Liver (tissue), 9 donors: ENCODE results near the gene SOCS3. TPM values are rescaled to one million over a fixed set of nuclear protein-coding genes. Genes with fewer than 3 reads are reported as not detected.

Experiments used
- DNase-seq: peaks from one replicate; pipeline ENCODE4 v3.0.0-alpha.2; 2017; ENCODE audit warnings: low spot score
- H3K27ac ChIP-seq, 2 donors: one replicate each; pipeline ENCODE4 v1.7.0; 2013; ENCODE audit warnings: inconsistent platforms in 2 of 2, low read length in 2 of 2, control low read depth in 1 of 2, low read depth in 1 of 2, mild to moderate bottlenecking in 1 of 2
- H3K27me3 ChIP-seq, 4 donors: one replicate each; pipeline versions ENCODE4 v1.6.1 to v1.7.0; 2013; ENCODE audit warnings: low read length in 3 of 4, inconsistent platforms in 1 of 4, mild to moderate bottlenecking in 1 of 4, moderate library complexity in 1 of 4; ENCODE audit not compliant: control insufficient read depth in 4 of 4, insufficient read depth in 4 of 4
- H3K36me3 ChIP-seq, 4 donors: one replicate each; pipeline versions ENCODE4 v1.6.1 to v1.7.0; 2013; ENCODE audit warnings: low read length in 3 of 4, mild to moderate bottlenecking in 3 of 4, low read depth in 1 of 4, moderate library complexity in 1 of 4; ENCODE audit not compliant: control insufficient read depth in 4 of 4, insufficient read depth in 3 of 4
- H3K4me1 ChIP-seq, 4 donors: one replicate each; pipeline versions ENCODE4 v1.6.1 to v1.7.0; 2013; ENCODE audit warnings: low read length in 3 of 4, mild to moderate bottlenecking in 3 of 4, moderate library complexity in 1 of 4; ENCODE audit not compliant: control insufficient read depth in 4 of 4, insufficient read depth in 4 of 4
- H3K4me3 ChIP-seq, 3 donors: one replicate each; pipeline versions ENCODE4 v1.6.1 to v1.7.0; 2013; ENCODE audit warnings: low read length in 3 of 3, control low read depth in 1 of 3, low read depth in 1 of 3, mild to moderate bottlenecking in 1 of 3
- H3K9ac ChIP-seq, 2 donors: one replicate each; pipeline ENCODE4 v1.7.0; 2013; ENCODE audit warnings: low read length in 2 of 2, mild to moderate bottlenecking in 2 of 2, moderate library complexity in 2 of 2, control low read depth in 1 of 2, low read depth in 1 of 2
- H3K9me3 ChIP-seq, 4 donors: one replicate each; pipeline versions ENCODE4 v1.6.1 to v1.7.0; 2013; ENCODE audit warnings: low read length in 3 of 4; ENCODE audit not compliant: control insufficient read depth in 4 of 4
- ATF3 ChIP-seq: IDR thresholded peaks from 2 replicates; pipeline ENCODE4 v1.6.1; 2016; ENCODE audit warnings: antibody characterized with exemption
- CTCF ChIP-seq: fragments of 150-350 bp; IDR thresholded peaks from 2 replicates; pipeline ENCODE4 v1.5.1; 2017; ENCODE audit warnings: improper control_type of control experiment, low read depth, low read length; ENCODE audit not compliant: missing input control
- EGR1 ChIP-seq, 2 donors: IDR thresholded peaks; 2 replicates each; pipeline ENCODE4 v1.6.1; 2016 to 2018; ENCODE audit warnings: antibody characterized with exemption in 2 of 2, low read depth in 2 of 2
- FOXA1 ChIP-seq: IDR thresholded peaks from 2 replicates; pipeline ENCODE4 v1.6.1; 2016; ENCODE audit warnings: antibody characterized with exemption
- FOXA2 ChIP-seq: IDR thresholded peaks from 2 replicates; pipeline ENCODE4 v1.6.1; 2016; ENCODE audit warnings: antibody characterized with exemption
- HNF4A ChIP-seq, 2 donors: conservative IDR thresholded peaks; 2 replicates each; pipeline ENCODE4 v1.6.1; 2016; ENCODE audit warnings: antibody characterized with exemption in 2 of 2, mild to moderate bottlenecking in 2 of 2
- JUND ChIP-seq, 2 donors: IDR thresholded peaks; 2 replicates each; pipeline ENCODE4 v1.6.1; 2016; ENCODE audit warnings: antibody characterized with exemption in 2 of 2
- MAX ChIP-seq: IDR thresholded peaks from 2 replicates; pipeline ENCODE4 v1.6.1; 2016; ENCODE audit warnings: antibody characterized with exemption
- NR2F2 ChIP-seq: IDR thresholded peaks from 2 replicates; pipeline ENCODE4 v1.6.1; 2016; ENCODE audit warnings: antibody characterized with exemption
- SP1 ChIP-seq: IDR thresholded peaks from 2 replicates; pipeline ENCODE4 v1.6.1; 2018; ENCODE audit warnings: antibody characterized with exemption, mild to moderate bottlenecking
- TAF1 ChIP-seq: conservative IDR thresholded peaks from 2 replicates; pipeline ENCODE4 v1.6.1; 2016; ENCODE audit warnings: antibody characterized with exemption, mild to moderate bottlenecking
- YY1 ChIP-seq: IDR thresholded peaks from 2 replicates; pipeline ENCODE4 v1.6.1; 2016; ENCODE audit warnings: antibody characterized with exemption, mild to moderate bottlenecking
- WGBS: extraction: QIAGEN DNeasy Blood & Tissue Kit; methylation state at CpG from one replicate; pipeline ENCODE4 v1.1.7; 2013; 5-methylcytosine and 5-hydroxymethylcytosine counted together
- polyA plus RNA-seq, 2 donors: library from polyadenylated mRNA; stranded (reverse) in 1 of 2; unstranded in 1 of 2; fragments of 200-250 nt in 1 of 2; fragments of >200 nt in 1 of 2; fragmentation: Nextera tagmentation in 1 of 2; extraction: Ambion mirVana in 1 of 2; gene quantifications; one replicate each; pipeline versions ENCODE4 v1.2.1 to v1.2.3, GENCODE V29; 2013 to 2015
- total RNA-seq, 2 donors: library from RNA; depleted of rRNA; stranded (reverse); fragments of >200 nt; gene quantifications; one replicate each; pipeline ENCODE4 v1.2.3, GENCODE V29; 2014
- TF ChIP-seq, protein P1 (sequence below): IDR thresholded peaks from 2 replicates; pipeline ENCODE4 v1.6.1; 2016; ENCODE audit warnings: antibody characterized with exemption, mild to moderate bottlenecking
- donor health status: healthy.
- donor health status: healthy.
- donor health status: healthy.
- donor health status: healthy.
- donor health status: healthy.

SOCS3 gene
- total and polyA plus RNA-seq, 4 donors: 12.2 to 48.0 (median 18.3) TPM

DNA sequence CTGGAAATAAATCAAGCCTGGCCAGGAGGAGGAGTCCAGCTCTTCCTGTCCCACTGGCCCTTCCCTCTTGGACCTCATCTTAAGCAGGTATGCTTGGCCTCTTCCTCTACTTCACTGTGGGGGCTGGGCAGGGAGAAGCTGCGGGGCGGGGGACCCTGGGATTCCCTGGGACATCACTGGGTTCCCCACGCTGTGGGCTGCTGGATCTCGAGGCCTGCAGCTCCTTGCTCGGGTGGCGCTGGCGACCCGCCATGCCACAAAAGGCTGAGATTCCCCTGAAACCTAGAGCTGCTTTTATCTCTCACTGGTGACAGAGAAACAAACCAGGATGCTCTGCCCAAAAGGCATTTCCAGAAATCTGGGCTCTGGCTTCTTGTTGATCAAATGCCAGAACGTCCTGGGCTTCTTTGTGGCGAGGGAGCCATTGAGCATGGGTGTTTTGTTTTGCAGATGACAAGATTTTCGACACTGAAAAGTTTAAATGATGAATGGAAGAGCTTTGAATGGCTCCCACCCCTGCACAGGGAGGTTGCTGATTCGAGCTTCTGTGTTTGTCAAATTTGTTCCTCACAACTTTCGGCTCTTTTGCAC lies 10.0 kb upstream of the SOCS3 start:
- H3K9me3 ChIP-seq: no peaks in the 10 kb centered on the region
- H3K36me3 ChIP-seq: no peaks in the 10 kb centered on the region
- H3K4me3 ChIP-seq: no peak overlapping the region
- WGBS: 69% methylated on average over 13 of the region's 13 CpGs
- H3K27me3 ChIP-seq: no peaks in the 10 kb centered on the region
- H3K27ac ChIP-seq: no peak overlapping the region
- TF ChIP-seq EGR1 (IDR thresholded peaks at IDR 0.05; ENCODE audit: low read depth in 2 of 2): no peak
- no peak for TF ChIP-seq FOXA2
- no peak for TF ChIP-seq NR2F2
- TF ChIP-seq JUND (IDR thresholded peaks at IDR 0.05): no peak
- TF ChIP-seq, protein P1, sequence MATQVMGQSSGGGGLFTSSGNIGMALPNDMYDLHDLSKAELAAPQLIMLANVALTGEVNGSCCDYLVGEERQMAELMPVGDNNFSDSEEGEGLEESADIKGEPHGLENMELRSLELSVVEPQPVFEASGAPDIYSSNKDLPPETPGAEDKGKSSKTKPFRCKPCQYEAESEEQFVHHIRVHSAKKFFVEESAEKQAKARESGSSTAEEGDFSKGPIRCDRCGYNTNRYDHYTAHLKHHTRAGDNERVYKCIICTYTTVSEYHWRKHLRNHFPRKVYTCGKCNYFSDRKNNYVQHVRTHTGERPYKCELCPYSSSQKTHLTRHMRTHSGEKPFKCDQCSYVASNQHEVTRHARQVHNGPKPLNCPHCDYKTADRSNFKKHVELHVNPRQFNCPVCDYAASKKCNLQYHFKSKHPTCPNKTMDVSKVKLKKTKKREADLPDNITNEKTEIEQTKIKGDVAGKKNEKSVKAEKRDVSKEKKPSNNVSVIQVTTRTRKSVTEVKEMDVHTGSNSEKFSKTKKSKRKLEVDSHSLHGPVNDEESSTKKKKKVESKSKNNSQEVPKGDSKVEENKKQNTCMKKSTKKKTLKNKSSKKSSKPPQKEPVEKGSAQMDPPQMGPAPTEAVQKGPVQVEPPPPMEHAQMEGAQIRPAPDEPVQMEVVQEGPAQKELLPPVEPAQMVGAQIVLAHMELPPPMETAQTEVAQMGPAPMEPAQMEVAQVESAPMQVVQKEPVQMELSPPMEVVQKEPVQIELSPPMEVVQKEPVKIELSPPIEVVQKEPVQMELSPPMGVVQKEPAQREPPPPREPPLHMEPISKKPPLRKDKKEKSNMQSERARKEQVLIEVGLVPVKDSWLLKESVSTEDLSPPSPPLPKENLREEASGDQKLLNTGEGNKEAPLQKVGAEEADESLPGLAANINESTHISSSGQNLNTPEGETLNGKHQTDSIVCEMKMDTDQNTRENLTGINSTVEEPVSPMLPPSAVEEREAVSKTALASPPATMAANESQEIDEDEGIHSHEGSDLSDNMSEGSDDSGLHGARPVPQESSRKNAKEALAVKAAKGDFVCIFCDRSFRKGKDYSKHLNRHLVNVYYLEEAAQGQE: no peak
- no peak overlapping the region for H3K9ac ChIP-seq
- H3K4me1 ChIP-seq: peaks cover 0 to 2% (median 0%) of the 10 kb centered on the region in 4 donors
- DNase-seq: no peak

DNA sequence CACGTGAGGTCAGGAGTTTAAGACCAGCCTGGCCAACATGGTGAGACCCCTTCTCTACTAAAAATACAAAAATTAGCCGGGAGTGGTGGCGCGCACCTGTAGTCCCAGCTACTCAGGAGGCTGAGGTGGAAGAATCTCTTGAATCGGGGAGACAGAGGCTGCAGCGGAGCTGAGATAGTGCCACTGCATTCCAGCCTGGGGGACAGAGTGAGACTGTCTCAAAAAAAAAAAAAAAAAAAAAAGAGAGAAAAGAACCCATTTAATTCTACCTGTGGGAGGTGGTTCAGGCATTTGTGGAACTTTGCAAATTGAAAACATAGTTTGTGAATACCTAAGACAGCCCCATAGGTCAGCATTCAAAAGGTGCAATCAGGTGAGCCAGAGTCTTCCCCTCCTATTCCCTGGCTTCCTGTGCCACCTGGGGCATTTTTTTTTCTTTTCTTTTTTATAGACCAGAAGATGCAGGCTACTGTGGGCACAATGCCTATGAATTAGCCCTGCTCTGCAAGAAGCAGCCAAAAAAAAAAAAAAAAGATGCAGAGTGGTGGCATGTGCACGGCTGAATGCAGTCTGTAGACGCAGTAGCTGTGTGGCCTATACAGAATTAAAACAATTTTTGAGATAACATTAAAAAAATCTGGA lies 9.1 kb upstream of the SOCS3 start:
- Histone ChIP-seq H3K27me3 (no peaks in the 10 kb centered on the region), H3K9me3 (no peaks in the 10 kb centered on the region), H3K4me3 (no peak overlapping the region), H3K36me3 (no peaks in the 10 kb centered on the region), H3K9ac (no peak overlapping the region), H3K4me1 (peaks cover 0 to 2% (median 0%) of the 10 kb centered on the region in 4 donors), H3K27ac (no peak overlapping the region)
- TF ChIP-seq HNF4A (conservative IDR thresholded peaks at IDR 0.05): no peak
- TF ChIP-seq YY1: no peak
- no peak for TF ChIP-seq FOXA2
- no peak for DNase-seq
- 97% methylated on average over 8 of the region's 8 CpGs for WGBS

GRCh38 chr17:78368348-78368747 lies 8.5 kb upstream of the SOCS3 start:
- no peak for DNase-seq
- Histone ChIP-seq H3K9me3 (no peaks in the 10 kb centered on the region), H3K4me3 (no peak overlapping the region), H3K27me3 (no peaks in the 10 kb centered on the region), H3K27ac (no peak overlapping the region), H3K9ac (no peak overlapping the region), H3K36me3 (no peaks in the 10 kb centered on the region), H3K4me1 (peaks cover 0 to 2% (median 0%) of the 10 kb centered on the region in 4 donors)
- 86% methylated on average over 6 of the region's 6 CpGs for WGBS
- TF ChIP-seq TAF1 (no peak), SP1 (no peak), CTCF (no peak), FOXA1 (no peak), MAX (no peak), ATF3 (no peak), JUND (IDR thresholded peaks at IDR 0.05) (no peak), EGR1 (IDR thresholded peaks at IDR 0.05; ENCODE audit: low read depth in 2 of 2) (no peak)
